H1 (cell line): ENCODE results near the gene FGF12. TPM values are rescaled to one million over a fixed set of nuclear protein-coding genes. Genes with fewer than 3 reads are reported as not detected.

Experiments used
- CTCF ChIA-PET: fragments of 300-600 bp; sonication (Branson Sonifier 250); formaldehyde crosslinking; loops from one replicate; lab custom pipeline; 2021; ENCODE audit not compliant: partially characterized antibody; lab: Charles Lee
- POLR2A ChIA-PET: fragments of 300-600 bp; sonication (Branson Sonifier 250); formaldehyde crosslinking; loops from one replicate; lab custom pipeline; 2021; ENCODE audit warnings: inconsistent platforms; ENCODE audit not compliant: partially characterized antibody; lab: Charles Lee
- DNase-seq, 2 experiments: peaks; one replicate each; pipeline versions ENCODE4 v3.0.0 to v3.0.0-alpha.2; 2010 to 2022; ENCODE audit warnings: low spot score in 2 of 2, low read depth in 1 of 2, mixed read lengths in 1 of 2
- FAIRE-seq: peaks from 2 replicates; lab custom pipeline; 2011; peaks lifted over from hg19 to GRCh38; lab: Jason Lieb, UNC
- H2AFZ ChIP-seq: 2 replicates; pipeline ENCODE4 v1.8.1; 2012; ENCODE audit warnings: low read length, inconsistent platforms
- H2AK5ac ChIP-seq: 2 replicates; pipeline ENCODE4 v1.6.1; 2013; ENCODE audit warnings: low read depth, low read length
- H2BK120ac ChIP-seq: replicated peaks from 2 replicates; pipeline ENCODE3; 2013; ENCODE audit warnings: low read depth, low read length, inconsistent platforms
- H2BK12ac ChIP-seq: 2 replicates; pipeline ENCODE4 v1.6.1; 2013; ENCODE audit warnings: low read depth, low read length
- H2BK15ac ChIP-seq: 2 replicates; pipeline ENCODE4 v1.6.1; 2013; ENCODE audit warnings: low read length
- H2BK20ac ChIP-seq: 2 replicates; pipeline ENCODE4 v1.6.1; 2013; ENCODE audit warnings: low read length
- H2BK5ac ChIP-seq: 2 replicates; pipeline ENCODE4 v1.6.1; 2013; ENCODE audit warnings: low read depth, low read length
- H3K14ac ChIP-seq: 2 replicates; pipeline ENCODE4 v1.6.1; 2013; ENCODE audit warnings: inconsistent platforms; ENCODE audit not compliant: insufficient read length
- H3K18ac ChIP-seq: 2 replicates; pipeline ENCODE4 v1.6.1; 2013; ENCODE audit warnings: low read length; ENCODE audit errors: extremely low read depth
- H3K23ac ChIP-seq: 2 replicates; pipeline ENCODE4 v1.6.1; 2013; ENCODE audit warnings: inconsistent platforms; ENCODE audit not compliant: insufficient read length
- H3K23me2 ChIP-seq: 2 replicates; pipeline ENCODE4 v1.6.1; 2013; ENCODE audit warnings: low read depth, low read length
- H3K27ac ChIP-seq: 2 replicates; pipeline ENCODE4 v1.6.1; 2011; ENCODE audit warnings: low read depth, low read length, inconsistent platforms
- H3K27me3 ChIP-seq, 4 experiments: replicated peaks in 1 of 4; 1 replicate in 1 of 4; 2 replicates in 3 of 4; pipeline versions ENCODE4 v1.6.1 to v1.8.1; 2011 to 2013; ENCODE audit warnings: low read length in 3 of 4, mild to moderate bottlenecking in 3 of 4, inconsistent platforms in 2 of 4, mixed read lengths in 2 of 4, moderate library complexity in 1 of 4; ENCODE audit not compliant: control insufficient read depth in 3 of 4, insufficient read depth in 3 of 4; ENCODE audit errors: extremely low read depth in 1 of 4
- H3K36me3 ChIP-seq, 4 experiments: 2 replicates each; pipeline versions ENCODE4 v1.6.1 to v1.8.1; 2011 to 2013; ENCODE audit warnings: mild to moderate bottlenecking in 4 of 4, low read length in 3 of 4, moderate library complexity in 2 of 4, control low read depth in 1 of 4, inconsistent platforms in 1 of 4; ENCODE audit not compliant: insufficient read depth in 4 of 4, control insufficient read depth in 2 of 4
- H3K4ac ChIP-seq: replicated peaks from 2 replicates; pipeline ENCODE3; 2013; ENCODE audit warnings: low read length, low read depth, mixed read lengths, inconsistent platforms; ENCODE audit not compliant: insufficient read length
- H3K4me1 ChIP-seq, 4 experiments: replicated peaks in 1 of 4; 1 replicate in 1 of 4; 2 replicates in 3 of 4; pipeline versions ENCODE4 v1.6.1 to v1.8.1; 2011 to 2013; ENCODE audit warnings: low read length in 3 of 4, inconsistent platforms in 2 of 4, mixed read lengths in 1 of 4; ENCODE audit not compliant: insufficient read depth in 4 of 4, control insufficient read depth in 3 of 4
- H3K4me2 ChIP-seq, 2 experiments: 2 replicates each; pipeline versions ENCODE4 v1.6.1 to v1.8.1; 2011 to 2013; ENCODE audit warnings: low read depth in 2 of 2, low read length in 2 of 2, control low read depth in 1 of 2, inconsistent platforms in 1 of 2, mild to moderate bottlenecking in 1 of 2; ENCODE audit not compliant: insufficient read depth in 1 of 2
- H3K4me3 ChIP-seq, 4 experiments: fragments of 200-600, 300-600 bp in 1 of 4; sonication (generic), shearing (Covaris generic), sonication (Bioruptor Twin) in 1 of 4; 2 replicates each; pipeline versions ENCODE4 v1.5.1 to v1.8.1; 2011 to 2016; ENCODE audit warnings: low read length in 4 of 4, low read depth in 3 of 4, control low read depth in 2 of 4, inconsistent platforms in 2 of 4, mild to moderate bottlenecking in 2 of 4, mixed read lengths in 1 of 4, moderate library complexity in 1 of 4; ENCODE audit not compliant: insufficient read depth in 2 of 4; ENCODE audit errors: extremely low read depth in 1 of 4
- H3K56ac ChIP-seq: replicated peaks from 2 replicates; pipeline ENCODE3; 2013; ENCODE audit warnings: low read depth, mild to moderate bottlenecking, mixed read lengths, low read length, inconsistent platforms; ENCODE audit not compliant: insufficient read length
- H3K79me1 ChIP-seq: 2 replicates; pipeline ENCODE4 v1.6.1; 2013; ENCODE audit warnings: low read depth, low read length, control low read depth
- H3K79me2 ChIP-seq, 2 experiments: 2 replicates each; pipeline versions ENCODE4 v1.6.1 to v1.8.1; 2012 to 2013; ENCODE audit warnings: low read length in 2 of 2, mild to moderate bottlenecking in 2 of 2, inconsistent platforms in 1 of 2; ENCODE audit not compliant: insufficient read depth in 2 of 2, control insufficient read depth in 1 of 2
- H3K9ac ChIP-seq, 4 experiments: replicated peaks in 1 of 4; 1 replicate in 1 of 4; 2 replicates in 3 of 4; pipeline versions ENCODE4 v1.6.1 to v1.8.1; 2011 to 2013; ENCODE audit warnings: low read depth in 3 of 4, low read length in 3 of 4, control low read depth in 2 of 4, mild to moderate bottlenecking in 2 of 4, moderate library complexity in 2 of 4, inconsistent platforms in 1 of 4; ENCODE audit errors: extremely low read depth in 1 of 4
- H3K9me3 ChIP-seq, 2 experiments: 2 replicates each; pipeline versions ENCODE4 v1.6.1 to v1.8.1; 2012 to 2013; ENCODE audit warnings: mild to moderate bottlenecking in 2 of 2, moderate library complexity in 2 of 2, control low read depth in 1 of 2, inconsistent platforms in 1 of 2, low read depth in 1 of 2, low read length in 1 of 2, mixed read lengths in 1 of 2; ENCODE audit not compliant: insufficient read depth in 2 of 2
- H4K20me1 ChIP-seq, 2 experiments: replicated peaks in 1 of 2; 2 replicates each; pipeline versions ENCODE3 to v1.8.1; 2011 to 2013; ENCODE audit warnings: inconsistent platforms in 2 of 2, low read length in 2 of 2, mild to moderate bottlenecking in 1 of 2; ENCODE audit not compliant: insufficient read depth in 2 of 2, control insufficient read depth in 1 of 2
- H4K5ac ChIP-seq: 2 replicates; pipeline ENCODE4 v1.6.1; 2013; ENCODE audit warnings: low read length, low read depth, mixed read lengths, inconsistent platforms; ENCODE audit not compliant: insufficient read length
- H4K8ac ChIP-seq: 2 replicates; pipeline ENCODE4 v1.8.0; 2013; ENCODE audit warnings: mild to moderate bottlenecking, moderate library complexity, low read length, inconsistent platforms; ENCODE audit not compliant: insufficient read depth; ENCODE audit errors: extremely low read depth
- H4K91ac ChIP-seq: replicated peaks from 2 replicates; pipeline ENCODE3; 2013; ENCODE audit warnings: low read length, mixed read lengths, inconsistent platforms; ENCODE audit not compliant: insufficient read length
- GABPA ChIP-seq: IDR thresholded peaks from 2 replicates; pipeline ENCODE4 v1.6.1; 2011; ENCODE audit warnings: mild to moderate bottlenecking, low read length, moderate library complexity, borderline replicate concordance; ENCODE audit not compliant: insufficient read depth
- KDM1A ChIP-seq: fragments of 200-600, 300-600 bp; sonication (generic); IDR thresholded peaks from 2 replicates; pipeline ENCODE4 v1.7.1; 2016; ENCODE audit warnings: mild to moderate bottlenecking, low read length, borderline replicate concordance
- RBBP5 ChIP-seq: IDR thresholded peaks from 2 replicates; pipeline ENCODE4 v1.7.1; 2012; ENCODE audit warnings: low read depth, mild to moderate bottlenecking, inconsistent platforms, low read length, moderate library complexity, borderline replicate concordance
- SRF ChIP-seq: IDR thresholded peaks from 2 replicates; pipeline ENCODE4 v1.6.1; 2011; ENCODE audit warnings: mild to moderate bottlenecking, low read depth, low read length, moderate library complexity
- WGBS, 2 experiments: shearing (Covaris generic) in 1 of 2; methylation state at CpG; one replicate each; pipeline versions ENCODE4 v1.1.6 to v1.1.7; 2013 to 2015; ENCODE audit warnings: low lambda C conversion rate in 2 of 2, mixed read lengths in 2 of 2, inconsistent platforms in 1 of 2, low coverage in 1 of 2, missing lambda C conversion rate in 1 of 2; ENCODE audit not compliant: insufficient replicate concordance in 2 of 2, insufficient coverage in 1 of 2, insufficient read length in 1 of 2; ENCODE audit errors: extremely low coverage in 1 of 2, missing lambda C conversion rate in 1 of 2; 5-methylcytosine and 5-hydroxymethylcytosine counted together
- polyA plus RNA-seq, 7 experiments: library from polyadenylated mRNA; depleted of rRNA in 3 of 7; stranded (reverse) in 5 of 7; unstranded in 2 of 7; fragments of >200 nt in 5 of 7; fragments of 200-250 nt in 2 of 7; gene quantifications; 1 replicate in 5 of 7; 2 replicates in 1 of 7; 4 replicates in 1 of 7; pipeline versions ENCODE4 v1.2.1 to v1.2.3, GENCODE V29; 2011 to 2013; ENCODE audit warnings: missing spikeins in 2 of 7, mixed read lengths in 2 of 7
- total RNA-seq: library from RNA; stranded (reverse); fragmentation: NEBNext Ultra II Directional; extraction: Animal tissue kit (Norgen Biotek cat#: 25700); gene quantifications from 2 replicates; pipeline ENCODE4 v1.2.1, GENCODE V29; 2021

FGF12 gene
- total and polyA plus RNA-seq, 2 of the 8 experiments (the other 6 are each of a cell fraction or from before 2014, with no cell fraction given) = 4.1 to 16.6 TPM

- no peak overlapping the region for H3K4ac ChIP-seq
- no peak overlapping the region for H2AK5ac ChIP-seq
- no peak overlapping the region for H2BK120ac ChIP-seq
- no peak overlapping the region for H3K9ac ChIP-seq
- H3K27me3 ChIP-seq = no peaks in the 10 kb centered on the region
- H3K9me3 ChIP-seq = no peaks in the 10 kb centered on the region
- no peaks in the 10 kb centered on the region for H3K4me1 ChIP-seq
- H2BK20ac ChIP-seq = no peak overlapping the region
- DNase-seq = no peak
- H3K23me2 ChIP-seq = no peaks in the 10 kb centered on the region
- no peak overlapping the region for H3K56ac ChIP-seq
- WGBS, 2 experiments = 87% methylated on average over 3 of the region's 3 CpGs; no CpG with 5 or more reads in 1 of the 2 experiments
- ChIA-PET POLR2A (no interaction called here), CTCF (interaction anchor here (1.0 kb wide), 1 partner anchor 115 kb away, joined by 4 read pairs; no protein-coding TSS in a partner anchor)
- no peak overlapping the region for H3K14ac ChIP-seq
- no peak overlapping the region for H3K27ac ChIP-seq
- no peak overlapping the region for H2BK12ac ChIP-seq
- no peak overlapping the region for H2BK15ac ChIP-seq
- H4K5ac ChIP-seq = no peak overlapping the region
- no peak overlapping the region for H3K4me2 ChIP-seq
- H3K4me3 ChIP-seq = no peak overlapping the region
- FAIRE-seq = no peak
- H3K23ac ChIP-seq = no peak overlapping the region
- H3K18ac ChIP-seq = no peak overlapping the region
- no peak overlapping the region for H2AFZ ChIP-seq
- H4K8ac ChIP-seq = no peak overlapping the region
- H4K91ac ChIP-seq = no peak overlapping the region
- H4K20me1 ChIP-seq = no peaks in the 10 kb centered on the region
- no peak overlapping the region for H2BK5ac ChIP-seq
- H3K79me2 ChIP-seq = no peaks in the 10 kb centered on the region
- TF ChIP-seq KDM1A (no peak), RBBP5 (no peak), GABPA (no peak), SRF (no peak)
- H3K79me1 ChIP-seq = no peaks in the 10 kb centered on the region
- H3K36me3 ChIP-seq = no peaks in the 10 kb centered on the region
Observed at GRCh38 chr3:192307631-192308030, 419.7 kb downstream of the FGF12 start.
